HG03025 (cell line): Measurements from ENCODE around the gene PGLYRP2.
"Not testable (repeated sequence)": the region's sequence is repeated elsewhere in the genome, so short reads cannot be mapped to it uniquely, and the experiment has no call there.

Experiments used
- ATAC-seq: cut with Tn5 transposase; IDR thresholded peaks from one replicate; pipeline ENCODE4 v1.9.1; 2021; ENCODE audit warnings: mild to moderate bottlenecking, moderate library complexity; ENCODE audit not compliant: unreplicated experiment, low FRiP score

Gene PGLYRP2

GRCh38 chr19:15488489-15489226 is 9.4 kb upstream of the PGLYRP2 start:
- ATAC-seq = no peak

- ATAC-seq = no peak
These were observed 7.7 kb upstream of the PGLYRP2 start for GRCh38 chr19:15487038-15487437.

GRCh38 chr19:15485768-15486167 is 6.5 kb upstream of the PGLYRP2 start:
- ATAC-seq = not testable (repeated sequence)

- not testable (repeated sequence) for ATAC-seq
These were observed 1.7 kb upstream of the PGLYRP2 start for GRCh38 chr19:15480996-15481395.

- ATAC-seq = no peak
These were observed 3.0 kb downstream of the PGLYRP2 start for GRCh38 chr19:15476325-15476724.

GRCh38 chr19:15475611-15476010 is 3.7 kb downstream of the PGLYRP2 start:
- ATAC-seq = no peak

GRCh38 chr19:15475169-15475568 is 4.1 kb downstream of the PGLYRP2 start:
- ATAC-seq = no peak

GRCh38 chr19:15473821-15474220 is 5.5 kb downstream of the PGLYRP2 start:
- not testable (repeated sequence) for ATAC-seq

- no peak for ATAC-seq
These were observed 7.6 kb downstream of the PGLYRP2 start for GRCh38 chr19:15471639-15472101.

- ATAC-seq = no peak
These were observed 9.6 kb downstream of the PGLYRP2 start for GRCh38 chr19:15469513-15470297.

- ATAC-seq = no peak
These were observed 10.4 kb downstream of the PGLYRP2 start for GRCh38 chr19:15468675-15469512.

GRCh38 chr19:15467734-15468214 is 11.5 kb downstream of the PGLYRP2 start:
- ATAC-seq = no peak

- ATAC-seq = no peak
These were observed 12.2 kb downstream of the PGLYRP2 start for GRCh38 chr19:15466851-15467733.

- no peak for ATAC-seq
These were observed 14.6 kb downstream of the PGLYRP2 start, which contains the start of gene RASAL3 for GRCh38 chr19:15464394-15465385. Gene RASAL3, minus strand, starts transcription at chr19:15464544. Its CDS starts 186 bp downstream, at chr19:15464358.

- no peak for ATAC-seq
These were observed 15.4 kb downstream of the PGLYRP2 start for GRCh38 chr19:15463861-15464371.

GRCh38 chr19:15461694-15462093 is 17.6 kb downstream of the PGLYRP2 start:
- ATAC-seq = no peak

- ATAC-seq = no peak
These were observed 21.4 kb downstream of the PGLYRP2 start for GRCh38 chr19:15457701-15458484.
